ENCODE measurements around the gene CDC42.
"Not testable (repeated sequence)": the region's sequence is repeated elsewhere in the genome, so short reads cannot be mapped to it uniquely, and the experiment has no call there.

CDC42 gene

DNA sequence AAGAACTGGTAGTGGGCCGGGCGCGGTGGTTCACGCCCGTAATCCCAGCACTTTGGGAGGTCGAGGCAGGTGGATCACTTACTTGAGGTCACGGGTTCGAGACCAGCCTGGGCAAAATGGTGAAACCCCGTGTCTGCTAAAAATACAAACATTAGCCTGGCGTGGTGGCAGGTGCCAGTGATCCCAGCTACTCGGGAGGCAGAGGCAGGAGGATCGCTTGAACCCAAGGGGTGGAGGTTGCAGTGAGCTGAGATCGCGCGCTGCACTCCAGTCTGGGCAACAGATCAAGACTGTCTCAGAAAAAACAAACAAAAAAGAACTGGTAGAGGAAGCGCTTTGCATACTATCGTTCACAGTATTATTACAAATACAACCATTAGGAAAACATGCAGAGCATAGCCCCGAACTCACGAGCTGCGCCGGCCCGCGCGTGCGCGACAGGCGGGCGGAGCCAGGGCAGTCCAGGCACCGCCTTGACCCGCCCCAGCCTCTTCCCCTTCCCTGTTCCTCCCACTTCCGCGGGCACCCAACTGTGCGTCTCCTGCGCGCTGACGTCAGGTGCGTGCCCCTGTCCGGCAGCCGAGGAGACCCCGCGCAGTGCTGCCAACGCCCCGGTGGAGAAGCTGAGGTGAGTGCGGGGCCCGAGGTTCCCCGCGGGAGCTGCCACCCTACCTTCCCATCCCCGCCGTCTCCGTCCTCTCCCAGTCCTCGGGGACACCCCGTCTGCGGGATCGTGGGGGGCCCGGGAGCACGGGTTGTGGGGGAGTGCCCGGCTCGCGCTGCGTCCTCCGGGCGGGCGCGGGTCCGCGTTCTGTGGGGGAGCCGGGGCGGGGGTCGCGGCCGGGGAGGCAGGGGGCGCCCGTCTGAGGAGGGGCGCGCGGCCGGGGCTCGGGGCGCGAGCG is at the start of gene CDC42:
Gene CDC42 (plus strand): TSS at position 595 of the 902 bp plus-strand sequence. CDS start 25,770 bp downstream, outside the sequence.
- peak; percentile 96 to 98 (median 96) for DNase-seq

DNA sequence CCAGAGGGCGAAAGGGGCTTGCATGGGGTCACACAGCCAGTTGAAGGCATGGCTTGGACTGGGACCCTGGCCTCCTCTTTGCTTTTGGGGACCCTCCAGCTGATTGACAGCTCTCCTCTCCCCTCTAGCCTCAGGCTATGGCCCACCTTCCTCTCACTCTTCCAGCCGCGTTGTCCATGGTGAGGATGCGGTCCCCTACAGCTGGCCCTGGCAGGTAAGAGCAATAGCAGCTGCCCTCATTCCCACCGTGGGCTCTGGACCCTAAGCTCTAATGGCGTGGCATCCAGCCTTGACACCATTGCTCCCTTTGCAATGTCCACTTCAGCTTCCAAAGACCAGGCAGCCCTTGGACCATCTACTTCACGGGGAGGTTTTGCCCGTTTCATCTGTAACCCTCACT is 49.6 kb upstream of the CDC42 start:
- not testable (repeated sequence) for DNase-seq

GRCh38 chr1:22003959-22004358 is 48.5 kb upstream of the CDC42 start:
- DNase-seq: not testable (repeated sequence)

GRCh38 chr1:22005261-22006149 is 47.0 kb upstream of the CDC42 start:
- peak in 3 of 6 experiments; percentile 14 to 21 (median 16) for DNase-seq

DNA sequence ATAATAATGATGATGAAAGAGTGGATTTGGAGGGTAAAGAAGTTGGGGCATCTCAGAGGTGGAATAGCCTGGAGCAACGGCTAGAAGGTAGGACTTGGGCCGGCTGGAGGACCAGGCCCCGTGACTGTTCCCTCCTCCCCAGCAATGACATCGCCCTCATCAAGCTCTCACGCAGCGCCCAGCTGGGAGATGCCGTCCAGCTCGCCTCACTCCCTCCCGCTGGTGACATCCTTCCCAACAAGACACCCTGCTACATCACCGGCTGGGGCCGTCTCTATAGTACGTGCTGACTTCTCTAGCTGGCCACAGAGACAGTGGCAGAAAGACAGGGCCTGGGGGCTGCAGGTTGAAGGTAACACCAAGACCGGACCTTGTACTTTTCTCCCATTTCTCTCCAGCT is 45.8 kb upstream of the CDC42 start:
- DNase-seq: not testable (repeated sequence)

DNA sequence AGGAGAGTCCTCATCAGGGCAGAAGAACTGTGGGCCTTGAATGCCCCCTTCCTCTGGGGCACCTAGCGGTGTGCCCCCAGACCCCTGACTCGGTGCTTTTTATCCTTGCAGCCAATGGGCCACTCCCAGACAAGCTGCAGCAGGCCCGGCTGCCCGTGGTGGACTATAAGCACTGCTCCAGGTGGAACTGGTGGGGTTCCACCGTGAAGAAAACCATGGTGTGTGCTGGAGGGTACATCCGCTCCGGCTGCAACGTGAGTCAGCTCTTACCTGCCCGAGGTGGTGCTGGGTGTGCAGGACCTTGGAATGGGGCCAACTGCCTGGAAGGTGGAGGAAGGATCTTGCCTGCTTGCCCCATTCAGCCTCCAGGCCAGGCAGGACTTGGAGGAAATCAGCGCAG is 45.2 kb upstream of the CDC42 start:
- not testable (repeated sequence) for DNase-seq

GRCh38 chr1:22009566-22009965 is 42.9 kb upstream of the CDC42 start:
- DNase-seq: not testable (repeated sequence)

GRCh38 chr1:22012752-22013151 is 39.8 kb upstream of the CDC42 start:
- not testable (repeated sequence) for DNase-seq

DNA sequence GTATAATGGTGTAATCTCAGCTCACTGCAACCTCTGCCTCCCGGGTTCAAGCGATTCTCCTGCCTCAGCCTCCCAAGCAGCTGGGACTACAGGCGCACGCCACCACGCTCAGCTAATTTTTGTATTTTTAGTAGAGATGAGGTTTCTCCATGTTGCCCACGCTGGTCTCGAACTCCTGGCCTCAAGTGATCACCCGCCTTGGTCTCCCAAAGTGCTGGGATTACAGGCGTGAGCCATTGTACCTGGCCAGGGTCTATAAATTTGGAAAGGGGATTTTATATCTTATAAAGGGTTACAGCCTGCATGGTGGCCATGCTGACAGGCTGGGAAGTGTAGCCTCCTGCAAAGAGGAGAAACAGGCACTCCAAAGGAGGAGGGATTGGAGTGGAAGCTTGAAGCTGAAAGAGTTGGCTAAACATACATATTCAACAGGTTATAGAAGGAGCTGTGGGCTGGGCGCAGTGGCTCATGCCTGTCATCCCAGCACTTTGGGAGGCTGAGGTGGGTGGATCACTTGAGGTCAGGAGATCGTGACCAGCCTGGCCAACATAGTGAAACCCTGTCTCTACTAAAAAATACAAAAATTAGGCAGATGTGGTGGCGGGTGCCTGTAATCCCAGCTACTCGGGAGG is 37.8 kb upstream of the CDC42 start:
- not testable (repeated sequence) for DNase-seq

DNA sequence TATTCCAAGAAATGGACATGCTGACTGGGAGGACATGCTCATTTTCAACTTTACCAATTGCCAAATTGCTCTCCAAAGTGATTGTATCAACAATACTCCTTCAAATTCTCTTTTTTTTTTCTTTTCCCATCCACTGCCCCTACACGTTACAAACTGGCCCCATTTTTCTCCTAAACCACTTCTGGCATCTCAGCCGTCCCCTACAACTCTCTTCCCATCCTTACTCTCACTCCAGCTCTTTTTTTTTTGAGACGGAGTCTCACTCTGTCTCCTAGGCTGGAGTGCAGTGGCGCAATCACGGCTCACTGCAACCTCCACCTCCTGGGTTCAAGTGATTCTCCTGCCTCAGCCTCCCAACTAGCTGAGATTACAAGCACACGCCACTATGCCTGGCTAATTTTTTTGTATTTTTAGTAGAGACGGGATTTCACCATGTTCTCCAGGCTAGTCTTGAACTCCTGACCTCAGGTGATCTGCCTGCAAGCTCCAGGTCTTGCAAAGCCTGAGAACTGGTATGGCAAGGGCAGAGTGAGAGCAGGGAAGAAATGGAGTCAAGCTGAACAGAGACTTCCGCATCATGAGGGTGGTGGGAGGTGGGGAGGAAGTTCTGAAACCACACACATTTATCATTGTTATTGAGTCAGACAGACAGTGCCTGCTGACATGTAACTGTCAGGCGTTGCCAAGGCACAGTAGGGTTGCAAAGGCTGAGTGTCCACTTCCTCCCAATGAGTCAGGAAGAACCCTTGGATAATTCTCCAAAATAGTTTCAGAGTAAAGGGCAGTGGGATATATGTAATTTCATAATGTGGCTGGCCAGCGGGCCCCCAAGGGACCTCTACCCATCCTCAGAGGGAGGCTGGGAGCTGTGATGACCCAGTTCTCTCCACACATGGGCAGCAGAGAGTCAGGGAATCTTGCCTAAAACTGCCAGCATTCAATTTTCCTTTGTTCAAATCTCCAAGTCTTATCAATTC is 33.6 kb upstream of the CDC42 start:
- peak; percentile 23 to 76 (median 50) for DNase-seq

DNA sequence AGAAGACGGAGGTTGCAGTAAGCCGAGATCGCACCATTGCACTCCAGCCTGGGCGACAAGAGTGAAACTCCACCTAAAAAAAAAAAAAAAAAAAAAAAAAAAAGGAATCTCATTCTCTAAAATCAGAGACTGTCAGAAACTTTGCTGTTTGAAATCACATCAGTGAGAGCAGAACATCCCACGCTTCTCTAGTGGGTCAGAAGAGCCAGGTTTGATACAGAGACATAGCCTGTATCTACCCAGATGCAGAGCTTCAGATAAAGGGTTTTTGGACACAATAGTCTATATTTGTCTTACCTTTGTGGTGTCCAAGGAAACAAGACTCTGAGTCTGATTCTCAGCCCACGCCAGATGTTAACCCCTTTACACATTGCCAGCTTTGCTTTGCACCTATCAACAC is 31.4 kb upstream of the CDC42 start:
- DNase-seq: no peak

GRCh38 chr1:22024485-22025367 is 27.8 kb upstream of the CDC42 start:
- DNase-seq: peak; percentile 69 to 98 (median 84)

DNA sequence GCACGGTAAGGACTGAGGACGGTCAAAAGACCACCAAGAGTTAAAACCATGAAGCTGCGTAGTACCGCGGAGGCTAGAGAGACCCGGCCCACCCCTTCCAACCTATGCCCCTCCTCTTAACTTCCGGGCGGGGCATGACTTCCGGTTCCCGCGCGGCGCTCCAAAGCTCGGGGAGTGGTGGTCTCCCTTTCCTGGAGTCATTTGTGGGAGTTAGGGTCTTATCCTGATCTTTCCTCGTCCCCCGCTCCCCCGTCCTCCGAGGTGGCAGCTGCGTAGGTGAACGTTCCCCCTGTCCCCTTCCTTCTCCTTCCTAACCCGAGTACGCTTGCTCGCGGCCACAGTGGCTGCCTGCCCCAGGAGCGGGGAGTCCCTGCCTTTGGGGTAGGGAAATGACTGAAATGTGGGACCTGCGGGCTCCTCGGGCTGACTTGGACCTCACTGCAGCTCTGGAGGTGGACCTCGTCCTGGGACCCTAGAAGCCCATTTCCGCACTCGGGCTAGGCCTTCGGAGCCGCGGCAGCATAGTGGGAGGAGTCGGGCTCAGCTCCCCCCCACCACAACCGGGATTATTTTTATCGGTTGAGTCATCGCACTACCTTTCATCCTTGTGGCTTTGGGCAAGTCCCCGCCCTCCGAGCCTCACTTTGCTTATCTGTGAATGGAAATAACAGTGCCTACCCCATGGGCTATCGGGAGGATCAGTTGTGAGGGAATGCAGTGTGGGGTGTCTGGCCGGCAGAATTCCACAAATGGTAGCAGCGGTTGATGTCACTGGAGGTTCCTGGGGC is 26.9 kb upstream of the CDC42 start:
- DNase-seq: peak; percentile 84 to 98 (median 90)

- DNase-seq: no peak
Observed at GRCh38 chr1:22026924-22027289, 25.6 kb upstream of the CDC42 start.

DNA sequence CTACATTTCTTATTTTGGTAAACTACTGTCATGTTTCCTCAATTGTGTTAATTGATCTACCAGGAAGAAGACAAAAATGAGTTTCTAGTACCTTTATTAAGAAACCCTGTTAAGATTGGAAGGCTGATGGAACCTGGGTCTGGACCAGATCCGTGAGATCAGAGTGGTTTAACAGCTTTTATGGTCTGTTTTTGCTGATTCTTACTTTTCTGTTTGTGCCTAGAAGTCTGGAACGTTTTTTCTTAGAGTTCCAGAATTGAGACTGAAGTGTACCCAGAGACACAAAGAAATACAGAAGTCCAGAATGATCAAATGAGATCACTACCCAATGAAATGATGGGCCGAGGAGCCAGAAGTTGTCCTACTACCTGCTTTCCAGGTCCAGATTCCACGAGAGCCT is 22.5 kb upstream of the CDC42 start:
- DNase-seq: no peak

DNA sequence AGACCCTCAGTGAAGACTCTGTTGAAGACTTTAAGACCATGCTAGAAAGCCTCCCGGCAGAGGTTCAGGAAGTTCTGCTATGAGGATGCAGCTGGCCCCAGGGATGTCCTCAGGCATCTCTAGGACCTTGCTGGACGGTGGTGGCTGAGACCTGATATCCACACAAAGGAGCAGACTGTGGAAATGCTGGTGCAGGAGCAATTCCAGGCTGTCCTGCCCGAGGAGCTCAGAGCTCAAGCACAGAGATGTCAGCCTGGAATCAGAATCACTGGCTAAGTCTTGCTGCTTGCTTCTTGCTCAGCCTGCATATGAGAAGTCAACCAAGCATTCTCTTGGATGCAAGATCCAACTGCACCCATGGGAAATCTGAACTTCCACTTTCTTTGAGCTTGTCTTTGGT is 22.0 kb upstream of the CDC42 start:
- no peak for DNase-seq

DNA sequence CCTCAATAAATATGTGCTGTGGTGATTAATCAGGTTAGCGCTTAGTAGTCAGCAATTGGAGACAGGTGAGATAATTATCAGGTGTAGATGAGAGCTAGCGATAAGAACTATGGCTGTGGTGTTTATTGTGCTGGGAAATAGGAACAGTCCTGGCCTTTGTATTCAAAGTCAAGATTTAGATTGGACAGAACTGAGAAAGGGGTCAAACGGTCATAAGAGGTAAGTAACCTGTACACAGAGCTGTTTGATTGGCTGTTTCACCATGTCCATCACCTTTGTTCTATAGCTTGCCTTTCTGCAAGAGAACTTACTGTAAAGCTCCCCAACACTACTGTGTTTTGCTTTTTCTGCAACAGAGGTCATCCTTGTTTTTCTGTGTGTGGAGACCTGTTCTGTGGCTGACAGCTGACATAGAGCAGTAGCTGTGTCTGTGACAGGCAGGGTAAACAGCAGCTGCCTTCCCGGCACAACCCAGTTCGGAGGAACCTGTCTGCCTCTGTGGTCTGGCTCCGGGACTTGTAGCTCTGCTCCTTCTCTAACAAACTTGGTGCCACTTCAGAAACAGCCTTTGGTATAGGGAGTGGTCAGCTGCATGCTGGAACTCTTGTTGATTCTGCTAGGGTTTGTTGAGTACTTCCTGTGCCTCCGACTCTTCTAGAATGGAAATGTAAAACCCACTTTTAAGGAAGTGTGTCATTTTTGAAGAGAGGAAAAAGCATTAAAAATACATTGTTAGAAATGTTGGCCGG is 21.1 kb upstream of the CDC42 start:
- peak in 4 of 6 experiments; percentile 10 to 68 (median 50) for DNase-seq

GRCh38 chr1:22034834-22035233 is 17.7 kb upstream of the CDC42 start:
- not testable (repeated sequence) for DNase-seq

DNA sequence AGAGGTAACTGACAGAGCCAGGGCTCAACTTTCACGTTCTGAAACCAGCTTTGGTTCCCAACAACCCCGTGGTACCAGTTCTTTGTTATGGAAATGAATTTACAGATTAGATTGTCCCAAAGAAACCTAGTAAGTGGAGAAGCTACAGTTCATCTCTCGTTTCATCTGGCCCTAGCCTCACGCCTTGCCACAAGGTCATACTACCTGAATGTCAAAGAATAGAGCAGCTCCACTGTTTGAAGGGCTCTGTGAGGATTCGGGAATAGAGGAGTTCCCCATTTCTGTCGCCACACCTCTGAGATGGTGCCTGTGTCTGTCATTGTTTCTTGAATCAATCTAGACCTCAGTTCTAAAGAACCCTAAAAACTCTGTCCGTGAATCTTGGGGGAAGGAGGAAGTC is 15.0 kb upstream of the CDC42 start:
- DNase-seq: no peak
